Measurements from ENCODE around the gene AIFM1.
"Not testable (repeated sequence)": the region's sequence is repeated elsewhere in the genome, so short reads cannot be mapped to it uniquely, and the experiment has no call there.

AIFM1 gene

DNA sequence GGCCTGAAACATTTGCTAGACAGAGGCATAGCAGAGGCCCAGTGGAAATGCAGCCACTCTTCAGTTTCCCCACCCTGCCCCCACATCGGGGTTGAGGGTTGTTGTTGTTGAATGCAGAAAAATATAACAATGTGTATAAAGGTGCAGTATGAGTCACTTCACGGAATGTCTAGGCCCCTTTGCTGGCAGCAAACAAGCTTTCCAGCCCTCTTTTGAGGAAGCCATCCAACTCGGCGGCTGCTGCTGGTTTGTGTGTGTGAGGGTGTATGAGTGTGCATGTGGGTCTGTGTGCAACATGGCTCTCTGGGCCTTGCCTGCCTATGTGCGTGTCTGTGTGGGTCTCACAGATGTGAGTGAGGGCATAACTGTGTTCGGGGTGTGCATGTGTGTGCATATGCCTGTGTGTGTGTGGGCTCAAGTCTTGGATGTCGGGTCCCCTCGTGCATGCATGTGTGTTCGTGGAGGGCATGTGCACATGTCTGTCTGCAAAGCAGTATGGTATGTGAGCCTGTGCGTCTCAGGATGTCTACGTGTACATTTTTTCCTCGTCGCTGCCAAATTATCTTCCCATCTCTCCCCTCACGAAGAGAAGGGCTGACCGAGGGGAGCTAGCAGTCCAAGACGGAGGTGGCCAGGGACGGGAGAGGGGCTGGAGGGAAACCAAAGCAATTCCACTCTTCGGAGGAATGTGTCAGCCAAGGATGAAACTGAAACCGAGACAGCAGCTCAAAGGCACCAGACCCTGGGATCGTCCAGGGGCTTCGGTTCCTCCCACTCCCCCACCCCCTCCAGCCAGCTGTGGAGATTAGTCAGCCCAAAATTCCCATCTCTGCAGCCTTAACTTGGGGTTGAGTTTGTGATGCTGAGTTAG, 47.0 kb downstream of the AIFM1 start:
- DNase-seq: no peak

DNA sequence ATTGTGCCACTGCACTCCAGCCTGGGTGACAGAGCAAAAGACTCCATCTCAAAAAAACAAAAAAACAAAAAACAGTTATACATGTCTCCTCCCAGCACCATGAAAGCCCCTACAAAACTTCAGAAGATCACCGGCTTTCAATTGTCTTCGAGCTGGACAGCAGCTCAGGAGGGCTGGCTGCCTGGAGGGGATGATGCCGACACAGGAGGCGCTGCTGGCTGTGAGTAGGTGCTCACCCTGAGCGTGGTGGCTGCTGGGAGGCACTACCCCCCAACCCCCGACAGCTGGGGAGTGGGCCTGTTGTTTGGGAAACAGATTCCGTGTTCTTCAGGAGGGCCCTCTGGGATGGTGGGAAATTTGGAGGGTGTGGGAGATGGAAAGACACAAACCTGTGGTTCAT, 48.5 kb downstream of the AIFM1 start:
- no peak for DNase-seq

DNA sequence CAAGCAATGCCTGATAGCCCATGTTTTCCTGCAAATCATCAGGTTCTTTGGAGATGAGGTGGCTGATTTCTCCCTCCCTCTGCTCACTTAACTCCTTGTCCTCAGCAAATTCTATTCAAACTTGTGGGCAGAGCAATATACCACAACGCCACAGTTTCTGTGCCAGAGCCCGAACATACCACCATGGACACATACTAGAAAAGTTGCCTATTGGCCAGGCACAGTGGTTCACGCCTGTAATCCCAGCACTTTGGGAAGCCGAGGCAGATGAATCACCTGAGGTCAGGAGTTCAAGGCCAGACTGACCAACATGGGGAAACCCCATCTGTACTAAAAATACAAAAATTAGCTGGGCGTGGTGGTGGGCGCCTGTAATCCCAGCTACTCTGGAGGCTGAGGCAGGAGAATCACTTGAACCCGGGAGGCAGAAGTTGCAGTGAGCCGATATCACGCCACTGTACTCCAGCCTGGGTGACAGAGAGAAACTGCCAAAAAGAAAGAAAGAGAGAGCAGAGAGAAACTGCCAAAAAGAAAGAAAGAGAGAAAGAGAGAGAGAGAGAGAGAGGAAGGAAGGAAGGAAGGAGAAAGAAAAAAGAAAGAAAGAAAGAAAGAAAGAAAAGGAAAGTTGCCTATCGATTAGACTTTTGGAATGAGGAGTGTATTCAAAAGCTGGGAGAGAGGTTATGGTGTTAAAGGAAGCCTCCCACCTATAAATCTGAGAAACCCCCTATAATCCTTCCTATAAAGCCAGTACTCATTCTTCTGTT, 50.3 kb downstream of the AIFM1 start:
- not testable (repeated sequence) for DNase-seq

DNA sequence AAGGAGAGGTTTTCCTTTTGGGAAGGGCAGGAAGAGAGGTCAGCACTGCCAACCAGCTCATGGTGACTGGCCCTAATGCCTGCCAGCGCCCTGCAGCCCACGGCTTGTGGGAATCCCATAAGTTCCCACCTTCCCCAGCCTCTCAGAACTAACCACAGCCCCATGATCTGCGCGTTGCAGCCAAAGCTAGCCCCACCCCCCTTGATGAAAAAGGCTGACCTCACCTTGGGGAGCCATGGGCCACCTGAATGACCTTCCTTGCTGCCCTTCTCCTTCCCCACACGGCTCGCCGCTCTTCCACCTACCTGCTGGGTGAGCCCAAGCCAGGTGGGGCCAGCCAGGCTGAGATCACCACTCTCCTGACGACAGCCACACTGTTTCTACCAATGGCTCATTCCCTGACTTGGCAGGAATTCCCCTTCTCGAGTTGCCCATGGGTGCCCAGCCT, 51.5 kb downstream of the AIFM1 start:
- DNase-seq: no peak

DNA sequence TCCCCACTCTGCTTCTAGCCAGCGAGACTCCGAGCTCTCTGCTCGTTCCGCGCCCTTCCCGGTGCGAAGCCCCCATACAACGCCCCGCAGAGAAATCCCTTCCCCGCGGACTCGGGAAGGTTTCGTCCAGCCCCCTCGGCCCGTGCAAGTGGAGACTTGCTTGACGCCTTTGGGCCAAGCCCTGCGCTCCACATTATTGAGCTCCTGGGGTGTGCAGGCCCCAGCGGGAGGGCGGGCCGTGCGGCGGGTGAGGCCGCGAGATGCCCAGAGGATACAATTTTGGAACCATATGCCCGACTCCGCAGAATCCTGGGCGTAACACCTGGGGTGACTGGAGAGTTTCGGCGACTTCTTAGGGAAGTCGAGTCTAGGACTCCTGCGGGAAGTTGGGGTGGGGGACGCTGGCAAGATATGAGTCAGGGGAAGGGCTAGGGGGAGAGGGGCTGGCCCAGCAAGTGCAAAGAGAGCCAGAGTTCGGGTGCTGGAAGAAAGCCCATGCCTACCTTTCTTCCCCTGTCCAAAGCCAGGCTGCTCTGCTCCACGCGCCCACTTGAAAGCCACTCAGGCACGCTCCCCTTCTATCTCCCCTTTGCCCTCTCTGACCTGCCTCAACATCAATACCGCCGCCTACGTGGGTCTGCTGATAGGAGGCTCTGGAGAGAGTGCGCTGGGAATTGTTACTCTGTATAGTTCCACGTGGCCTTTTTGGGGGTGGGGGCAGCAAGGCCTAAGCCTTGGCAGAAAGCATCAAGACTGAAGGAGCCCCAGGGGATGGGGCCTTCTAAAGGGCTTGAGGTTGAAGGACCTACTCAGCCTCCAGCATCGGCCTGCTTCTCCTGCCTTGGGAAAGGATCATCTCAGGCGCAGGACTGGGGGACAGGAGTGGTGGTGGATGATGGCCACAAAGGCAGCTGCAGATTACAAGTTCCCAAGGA, 54.2 kb downstream of the AIFM1 start:
- DNase-seq: no peak

DNA sequence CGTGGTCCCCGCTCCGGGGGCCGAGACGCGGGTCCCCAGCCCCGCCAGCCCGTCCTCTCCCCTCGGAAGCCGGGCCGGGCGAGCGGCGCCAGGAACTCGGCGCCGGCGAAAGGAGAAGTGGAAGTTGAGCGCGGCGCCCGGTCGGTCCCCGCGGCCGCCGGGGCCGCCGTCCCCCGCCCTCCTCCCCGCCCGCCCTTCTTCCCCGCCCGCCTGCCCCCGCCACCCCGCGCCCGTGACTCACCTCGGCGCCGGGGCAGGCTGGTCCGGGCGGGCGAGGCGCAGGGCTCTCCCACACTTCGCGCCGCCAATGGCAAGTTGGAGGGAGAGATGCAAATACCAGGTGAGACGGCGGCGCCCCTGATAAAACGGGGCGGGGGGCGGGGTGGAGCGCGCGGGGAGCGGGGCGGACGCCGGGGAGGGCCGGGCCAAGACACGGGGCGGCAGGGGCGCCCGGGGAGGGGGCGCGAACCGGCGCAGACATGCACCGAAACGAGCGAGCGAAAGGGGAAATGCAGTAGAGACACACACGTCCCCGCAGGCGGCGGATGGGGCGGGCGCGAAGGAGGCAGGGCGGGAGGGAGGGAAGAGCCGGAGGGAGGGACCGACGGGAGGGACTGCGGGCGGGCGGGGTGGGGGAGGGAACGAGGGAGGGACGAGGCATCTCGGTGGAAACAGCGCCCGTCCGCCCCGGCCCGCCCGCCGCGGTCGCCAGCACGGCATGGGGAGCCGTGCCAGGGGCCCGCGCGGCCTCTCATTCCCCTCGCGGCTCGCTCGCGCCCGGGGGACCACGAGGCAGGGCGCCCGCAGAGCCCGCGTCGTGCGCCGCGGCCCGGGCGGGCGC, 55.0 kb downstream of the AIFM1 start, which contains the start of gene ELF4:
ELF4 (minus strand) TSS at position 119 of the 841 bp plus-strand sequence. CDS start 29,167 bp downstream, outside the sequence.
- DNase-seq: no peak

DNA sequence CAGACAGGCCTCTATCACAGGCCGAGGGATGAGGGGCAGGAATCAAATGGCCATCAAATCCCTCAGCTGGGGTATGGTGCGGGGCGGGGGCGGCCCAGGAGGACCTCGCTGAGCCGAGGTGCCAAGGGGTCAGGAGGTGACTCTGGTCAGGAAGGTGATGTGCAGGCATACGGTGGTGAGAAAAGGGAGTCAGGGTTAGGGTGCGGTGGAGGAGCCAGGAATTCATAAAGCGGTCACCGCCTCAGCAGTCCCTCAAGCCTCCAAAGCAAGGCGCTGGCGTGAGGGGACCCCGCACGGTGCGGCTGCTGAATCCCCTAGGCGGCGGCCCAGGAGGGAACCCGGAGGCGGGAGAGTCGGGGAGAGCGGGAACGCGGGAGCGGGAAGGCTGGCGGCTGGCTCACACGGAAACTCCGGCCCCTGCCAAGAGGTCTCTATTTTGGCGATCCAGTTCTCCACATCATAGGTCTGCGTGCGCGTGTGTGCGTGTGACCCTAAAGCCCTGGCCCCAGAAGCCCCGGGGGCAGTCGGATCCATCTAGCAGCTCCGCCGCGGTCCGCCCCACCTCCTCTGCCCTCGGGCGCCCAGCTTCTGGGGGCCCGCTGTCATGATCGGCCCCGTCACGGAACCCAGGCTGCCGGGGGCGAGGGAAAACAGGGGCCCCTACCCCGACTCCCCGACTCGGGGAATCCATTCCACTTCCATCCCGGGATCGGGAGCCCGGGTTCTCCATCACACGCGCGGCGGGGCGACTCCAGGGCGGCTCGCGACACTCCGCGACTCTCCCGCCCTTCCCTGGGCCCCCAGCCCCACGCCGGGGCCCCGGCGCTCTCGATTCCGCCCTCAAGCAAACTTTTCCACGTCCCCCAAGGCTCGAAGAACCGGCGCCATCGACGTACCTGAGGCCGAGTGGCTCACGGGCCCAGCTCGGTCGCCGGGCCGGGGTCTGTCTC, 55.9 kb downstream of the AIFM1 start:
- DNase-seq: no peak

DNA sequence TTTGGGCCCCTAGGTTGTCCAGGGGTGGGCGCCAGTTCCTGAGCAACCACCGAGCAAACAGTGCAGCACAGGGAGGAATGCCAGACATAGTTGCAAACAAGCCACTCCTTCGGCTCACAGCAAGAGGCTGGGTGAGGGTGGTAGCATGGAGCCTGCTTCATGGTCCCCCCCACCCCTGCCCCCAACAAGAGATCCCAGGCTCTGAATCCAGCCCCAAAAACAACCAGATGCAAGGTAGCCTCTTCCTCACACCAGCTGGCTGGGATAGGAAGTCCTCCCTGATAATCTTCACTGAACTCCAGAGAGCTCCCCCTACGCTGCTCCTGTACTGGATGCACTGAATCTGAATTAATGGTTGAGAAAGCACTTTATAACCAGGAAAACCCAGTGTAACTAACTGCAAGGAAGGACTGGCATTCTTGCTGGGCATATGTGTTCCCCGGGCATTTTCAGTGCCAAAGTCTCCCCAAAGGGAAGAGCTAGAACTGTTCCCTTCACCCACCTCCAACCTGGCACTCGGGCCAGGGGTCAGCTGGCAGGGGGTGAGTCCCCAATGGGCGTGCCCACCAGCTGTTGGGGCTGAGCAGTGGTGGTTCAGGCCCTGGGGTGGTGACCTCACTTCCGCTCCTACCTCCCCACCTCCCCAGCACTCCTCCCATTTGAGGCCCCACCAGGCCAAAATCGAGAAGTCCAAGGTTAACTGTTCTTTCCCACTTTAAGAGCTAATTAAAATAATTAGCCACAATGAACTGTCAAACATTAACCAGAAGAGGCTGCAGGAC, 56.8 kb downstream of the AIFM1 start:
- DNase-seq: no peak

DNA sequence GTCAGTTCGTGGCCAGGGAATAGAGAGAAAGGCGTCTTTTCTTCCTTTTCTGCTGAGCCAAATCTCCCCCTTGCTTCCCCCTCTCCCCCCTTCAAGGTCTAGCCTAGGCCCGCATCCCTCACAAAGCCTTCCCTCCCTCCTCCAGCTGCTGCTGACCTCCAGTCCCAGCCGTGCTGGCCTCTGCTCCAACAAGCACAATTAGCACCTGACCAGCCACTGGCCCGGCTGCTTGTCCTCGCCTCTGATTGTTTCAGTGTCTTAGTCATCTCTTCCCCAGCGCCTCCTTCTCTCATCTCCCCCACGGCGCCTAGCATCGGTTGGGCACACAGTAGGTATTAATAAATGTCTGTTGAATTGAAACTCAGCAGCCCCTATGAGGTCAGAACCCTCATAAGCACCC, 59.6 kb downstream of the AIFM1 start:
- DNase-seq: no peak

DNA sequence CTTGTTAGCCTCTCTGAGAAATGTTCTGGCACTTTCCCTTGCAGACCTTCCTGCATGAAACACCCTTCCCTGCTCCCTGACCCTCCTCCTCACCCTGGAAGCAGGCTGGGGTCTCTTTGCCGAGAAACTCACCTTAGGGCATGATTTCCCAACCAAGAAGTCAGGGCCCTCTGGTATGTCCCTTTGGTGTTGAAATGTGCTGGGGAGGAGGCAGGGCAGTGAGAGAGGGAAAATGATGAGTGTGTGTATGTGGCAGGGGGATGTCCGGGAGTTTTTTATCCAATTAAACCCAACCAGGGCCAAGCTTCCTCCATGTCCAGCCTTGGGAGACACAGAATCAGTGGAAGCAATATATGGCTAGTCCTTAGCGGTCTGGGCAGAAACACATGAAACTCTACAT, 60.4 kb downstream of the AIFM1 start:
- DNase-seq: no peak

DNA sequence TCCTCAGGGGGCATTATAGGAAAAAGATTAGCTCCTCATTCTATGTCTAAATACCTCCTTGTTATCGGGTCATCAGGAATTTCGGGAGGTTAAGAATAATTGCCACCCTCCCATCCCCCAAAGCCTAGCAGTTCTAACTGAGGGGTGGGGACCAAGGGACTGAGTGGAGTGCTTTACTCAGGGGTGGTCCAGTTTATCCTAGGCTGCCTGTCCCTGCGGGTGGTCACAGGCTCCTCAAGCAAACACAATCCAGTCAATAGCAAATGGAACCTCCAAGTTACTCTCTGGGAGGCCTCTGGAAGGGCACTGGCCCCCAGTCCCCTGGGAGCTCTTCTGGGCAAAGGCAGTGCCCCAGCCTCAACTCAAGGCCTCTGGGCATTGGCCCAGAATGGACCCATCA, 62.0 kb downstream of the AIFM1 start:
- DNase-seq: no peak

DNA sequence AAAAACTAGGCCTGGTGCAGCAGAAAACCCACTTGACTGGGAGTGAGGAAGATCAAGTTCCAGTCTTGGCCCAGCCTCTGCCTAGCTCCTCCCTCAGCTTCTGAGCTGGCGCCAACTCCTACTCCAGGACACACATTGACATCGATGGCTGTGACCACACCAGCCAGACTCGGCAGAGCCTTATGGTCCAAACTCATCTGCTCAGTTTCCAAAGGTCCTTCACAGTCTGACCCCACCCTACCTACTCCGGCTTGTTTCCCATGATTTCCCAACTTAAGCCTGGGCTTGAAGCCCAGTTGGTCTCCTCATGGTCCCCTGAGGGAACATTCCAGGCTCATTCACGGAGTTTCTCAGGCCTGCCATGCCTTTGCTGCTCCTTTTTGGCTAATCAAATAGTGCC, 65.5 kb downstream of the AIFM1 start:
- DNase-seq: no peak

DNA sequence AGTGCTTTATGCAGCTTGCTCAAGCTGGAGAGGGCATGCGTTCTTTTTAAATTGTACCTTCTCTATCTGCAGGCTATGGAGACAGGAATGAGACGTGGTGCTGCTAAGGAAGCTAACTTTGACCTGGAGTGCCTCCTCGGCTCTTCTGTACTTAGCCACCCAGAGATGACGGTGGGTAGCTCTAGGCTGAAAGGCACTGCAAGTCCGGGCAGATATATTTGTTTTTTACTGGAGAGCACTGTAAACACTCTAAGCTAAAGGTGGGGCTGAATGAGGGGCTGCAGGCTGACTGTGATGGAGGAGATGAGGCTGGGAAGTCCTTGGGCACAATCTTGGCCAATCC, 67.5 kb downstream of the AIFM1 start:
- no peak for DNase-seq

DNA sequence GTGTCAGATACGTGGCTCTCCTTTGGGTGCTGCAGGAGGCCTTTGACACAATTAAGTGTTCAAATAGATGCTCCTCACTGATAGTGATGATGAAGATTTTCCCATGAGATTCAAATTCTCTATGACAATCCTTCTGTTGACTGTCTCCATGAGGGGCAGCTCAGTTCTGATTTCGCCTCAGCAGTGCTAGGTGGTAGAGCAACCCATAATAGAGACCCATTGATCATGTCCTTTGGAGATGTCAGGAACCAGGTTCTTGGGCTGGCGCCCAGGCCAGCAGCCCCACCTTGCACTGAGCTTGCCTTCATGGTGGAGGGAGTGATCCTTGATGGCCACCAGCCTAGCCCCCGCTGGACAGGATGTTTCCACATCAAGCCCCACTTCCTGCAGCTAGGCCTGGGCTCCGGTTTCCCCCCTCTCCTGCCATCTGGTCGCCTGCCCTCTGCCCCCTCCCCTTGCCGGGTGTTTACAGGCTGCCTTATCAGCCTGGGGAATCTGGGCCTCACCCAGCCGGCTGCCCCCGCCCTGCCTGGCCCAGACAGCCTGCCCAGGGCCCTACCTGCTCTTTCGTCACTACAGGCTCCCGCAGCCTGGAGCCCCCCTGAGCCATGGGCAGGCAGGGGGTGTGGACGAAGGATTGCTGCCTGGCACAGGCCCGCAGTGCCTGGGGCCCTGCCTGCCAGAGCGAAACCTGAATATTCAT, 68.0 kb downstream of the AIFM1 start:
- DNase-seq: no peak

DNA sequence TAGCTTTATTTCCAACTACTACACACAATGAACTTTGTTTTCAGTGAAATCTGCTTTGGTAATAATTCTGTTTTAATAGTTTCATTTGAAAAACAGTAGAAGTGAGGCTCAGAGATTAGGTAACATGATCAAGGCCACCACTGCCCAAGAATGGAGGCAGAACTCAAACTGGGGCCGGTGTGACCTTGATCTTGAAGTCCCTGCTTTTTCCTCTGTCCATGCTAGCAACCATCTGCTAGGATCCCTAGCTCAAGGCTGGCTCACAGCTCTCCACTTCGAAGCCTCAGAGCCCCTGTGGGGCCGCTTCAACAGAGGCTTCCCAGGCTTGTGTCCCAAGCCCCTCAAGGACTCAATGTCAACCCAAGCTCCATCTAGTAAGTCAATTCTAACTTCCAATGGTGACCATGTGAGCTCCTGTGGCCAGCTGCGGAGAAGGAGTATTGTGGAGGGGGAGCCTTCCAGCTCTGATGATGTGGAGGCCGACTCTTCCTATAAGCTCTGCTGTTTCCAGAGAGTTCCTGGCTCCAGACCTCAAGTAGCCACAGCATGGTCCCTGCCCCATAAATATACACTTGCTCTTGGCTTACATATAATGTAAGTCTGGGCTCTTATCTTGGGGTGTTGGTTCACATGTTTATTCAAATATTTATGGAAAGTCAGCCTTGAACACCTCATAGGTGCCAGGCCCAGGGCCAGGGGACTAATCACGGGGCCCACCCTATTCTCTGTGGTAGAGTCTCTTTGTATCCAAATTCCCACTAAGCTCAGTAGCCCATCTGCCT, 70.2 kb downstream of the AIFM1 start:
- no peak for DNase-seq

DNA sequence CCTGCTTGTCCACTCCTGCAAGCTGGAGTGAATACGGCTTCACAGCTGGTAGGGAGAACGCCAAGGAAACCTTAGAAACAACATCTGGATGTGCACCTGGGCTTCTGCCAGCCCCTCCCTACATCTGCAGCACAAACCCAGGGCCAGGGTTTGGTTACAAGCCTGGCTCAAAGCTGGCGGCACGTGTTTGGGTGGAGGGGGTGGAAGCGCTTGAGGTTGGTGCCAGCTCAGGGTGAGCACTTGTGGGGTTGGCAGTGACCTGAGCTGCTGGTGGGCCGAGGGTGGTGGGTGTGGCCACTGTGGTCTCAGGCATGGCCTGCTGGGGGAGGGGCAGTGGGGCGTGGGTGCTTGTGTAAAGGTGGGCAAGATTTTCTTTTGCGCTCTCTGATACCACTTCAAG, 70.9 kb downstream of the AIFM1 start:
- no peak for DNase-seq

DNA sequence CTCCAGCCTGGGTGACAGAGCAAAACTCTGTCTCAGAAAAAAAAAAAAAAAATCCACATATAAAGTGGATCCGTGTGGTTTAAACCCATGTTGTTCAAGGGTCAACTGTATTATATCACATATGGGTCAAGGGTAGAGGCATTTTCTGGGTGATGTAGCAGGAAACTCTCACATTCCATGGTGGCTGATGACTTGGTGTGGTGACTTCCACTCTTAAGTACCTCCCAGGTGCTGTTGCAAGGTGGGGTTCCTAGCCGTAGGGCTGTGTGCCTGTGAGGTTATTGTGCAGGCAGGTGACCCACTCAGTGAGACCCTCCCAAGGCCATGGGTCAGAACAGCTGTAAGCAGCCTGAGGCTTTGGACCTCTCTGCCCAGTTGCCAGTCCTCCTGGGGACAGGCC, 72.4 kb downstream of the AIFM1 start:
- DNase-seq: no peak

DNA sequence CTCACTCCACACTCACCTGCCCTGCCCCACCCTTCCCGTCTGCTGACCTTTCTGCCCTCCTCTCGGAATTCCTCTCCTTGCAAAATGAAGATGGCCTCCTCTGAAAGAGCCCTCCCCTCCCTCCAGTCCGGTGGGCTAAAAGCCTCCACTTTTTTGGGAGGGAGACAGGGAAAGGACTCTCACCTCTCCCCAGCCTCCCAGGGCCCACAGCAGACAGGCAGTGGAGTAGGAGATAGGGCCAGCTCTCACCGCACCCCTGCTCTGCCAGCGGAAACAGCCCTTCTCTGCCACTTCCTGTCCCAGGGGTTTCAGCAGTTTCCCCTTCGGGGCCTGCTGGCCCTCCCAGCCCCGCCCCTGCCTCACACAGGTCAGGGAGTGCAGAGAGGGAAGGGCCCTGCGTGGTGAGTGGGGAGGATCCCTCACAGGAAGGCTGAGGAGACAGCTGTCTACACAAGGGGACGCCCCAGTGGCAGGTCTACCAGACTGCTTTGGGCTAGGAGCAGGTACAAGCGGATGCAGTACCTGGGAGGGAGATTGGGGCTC, 73.6 kb downstream of the AIFM1 start:
- DNase-seq: no peak
